Fibroblast of skin of scalp (primary cell): ENCODE results near the gene MPV17.
A peak's percentile ranks its signal among the peaks of the same experiment; 100 is the strongest.

Source experiments
- DNase-seq: peaks from one replicate; pipeline ENCODE4 v3.0.0-alpha.2; 2013

The MPV17 gene

DNA sequence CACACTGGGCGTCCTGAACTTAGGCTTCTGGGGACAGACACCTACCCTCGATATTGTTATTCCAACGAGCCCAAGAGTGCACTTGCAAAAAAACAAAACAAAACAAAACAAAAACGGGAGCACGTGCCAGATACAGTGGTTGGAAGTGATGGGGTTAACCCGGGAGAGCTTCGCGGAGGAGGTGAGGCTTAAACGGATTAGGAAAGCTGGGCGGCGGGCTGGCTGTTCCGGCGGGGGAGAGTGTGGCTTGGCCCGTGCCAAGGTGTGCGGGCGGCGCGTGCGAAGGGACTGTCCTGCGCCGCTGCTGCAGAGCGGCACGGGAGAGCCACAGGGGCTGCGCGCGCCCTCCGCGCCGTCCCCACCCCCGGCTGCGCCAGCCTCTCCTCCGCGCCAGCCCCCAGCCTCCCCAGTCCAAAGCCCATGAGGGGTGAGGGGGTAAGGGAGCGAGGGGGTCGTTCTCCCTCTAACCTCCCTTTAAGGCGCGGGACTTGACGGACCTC, 58.6 kb downstream of the MPV17 start:
- DNase-seq: no peak

DNA sequence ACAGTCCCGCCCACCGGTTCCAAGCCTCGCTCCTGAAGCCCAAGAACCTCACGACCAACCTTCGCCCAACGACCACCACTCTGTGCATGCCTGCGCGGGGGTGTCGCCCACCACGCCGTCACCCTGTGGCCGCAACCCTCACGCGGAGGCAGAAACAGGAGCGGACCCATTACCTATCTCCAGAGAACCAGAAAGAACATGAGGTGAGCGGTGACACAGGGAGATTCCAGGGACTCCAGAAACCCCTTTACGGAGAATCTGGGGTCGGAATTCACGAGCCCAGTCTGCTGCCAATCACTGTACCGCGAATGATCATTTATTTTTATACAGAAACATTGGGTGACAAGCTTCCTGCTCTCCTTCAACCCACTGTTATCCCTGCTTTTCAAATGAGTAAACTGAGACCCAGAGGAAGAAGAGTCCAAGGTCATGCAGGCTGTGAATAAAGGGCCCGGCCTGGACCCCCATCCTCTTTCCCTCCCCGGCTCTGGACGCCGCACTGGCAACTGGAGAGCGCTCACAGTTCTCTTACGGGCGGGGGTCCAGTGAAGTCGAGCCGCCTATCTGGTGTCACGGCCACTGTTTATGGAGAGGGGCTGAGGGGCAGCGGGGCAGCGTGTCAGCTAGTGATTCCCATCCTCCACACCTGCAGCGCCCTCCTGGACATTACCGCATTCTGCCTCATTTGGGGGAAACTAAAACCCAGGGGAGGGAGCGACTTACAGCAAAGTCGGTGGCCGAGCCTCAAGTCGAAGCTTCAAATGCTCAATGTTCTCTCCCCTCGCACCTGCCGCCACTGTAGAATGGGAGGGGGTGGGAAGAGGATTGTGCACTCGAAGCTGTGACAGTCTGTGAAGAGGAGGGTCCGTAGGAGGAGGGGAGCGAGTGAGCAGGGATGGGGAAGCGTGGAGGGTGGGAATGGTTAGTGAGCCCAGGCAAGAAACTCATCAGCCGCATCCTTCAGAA, 59.3 kb downstream of the MPV17 start:
- DNase-seq: no peak

DNA sequence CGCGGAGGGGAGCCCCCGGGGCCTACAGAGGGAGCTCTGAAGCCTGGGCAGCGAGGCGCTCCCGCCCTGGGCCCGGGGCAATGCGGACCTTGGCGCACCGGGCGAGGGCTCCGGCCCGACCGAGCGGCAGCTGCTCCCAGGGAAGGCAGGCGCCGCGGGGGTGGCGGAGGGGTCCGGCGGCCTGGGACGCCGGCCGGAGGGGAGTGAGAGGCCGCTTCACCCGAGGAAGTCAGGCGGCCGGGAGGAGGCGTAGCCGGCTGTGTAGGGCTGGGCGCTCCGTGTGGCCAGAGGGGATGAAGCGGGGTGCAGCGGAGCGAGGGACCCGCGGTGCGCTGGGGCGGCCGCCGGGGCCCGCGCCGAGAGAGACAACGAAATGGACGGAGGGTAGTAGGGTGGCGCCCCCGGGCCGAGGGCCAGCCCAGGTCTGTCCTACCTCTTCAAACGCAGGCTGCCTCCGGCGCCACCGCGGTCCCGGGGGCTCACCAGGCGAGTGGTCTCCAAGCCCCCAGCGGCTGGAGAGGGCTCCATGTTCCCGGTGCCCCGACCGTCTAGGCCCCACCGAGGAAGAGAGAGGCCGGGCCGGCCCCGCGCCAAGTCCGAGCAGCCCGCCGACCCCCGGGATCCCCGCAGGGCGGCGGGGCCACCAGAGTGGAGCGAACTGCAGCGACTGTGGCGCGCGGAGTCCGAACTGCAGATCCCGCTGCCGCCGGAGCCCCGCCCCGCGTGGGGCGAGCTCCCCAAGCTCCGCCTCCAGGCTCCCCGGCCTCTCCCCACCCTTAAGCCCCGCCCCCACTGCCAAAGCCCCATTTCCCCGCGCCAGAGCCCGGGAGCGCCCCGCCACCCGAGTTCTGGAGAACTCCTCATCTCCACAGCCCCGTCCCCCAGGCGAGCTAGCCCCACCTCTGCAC, 60.3 kb downstream of the MPV17 start, which contains the start of gene SLC30A3:
SLC30A3 (minus strand) TSS at position 669 of the 908 bp plus-strand sequence; CDS start at position 528, 141 bp downstream.
- peak; percentile 22 for DNase-seq

DNA sequence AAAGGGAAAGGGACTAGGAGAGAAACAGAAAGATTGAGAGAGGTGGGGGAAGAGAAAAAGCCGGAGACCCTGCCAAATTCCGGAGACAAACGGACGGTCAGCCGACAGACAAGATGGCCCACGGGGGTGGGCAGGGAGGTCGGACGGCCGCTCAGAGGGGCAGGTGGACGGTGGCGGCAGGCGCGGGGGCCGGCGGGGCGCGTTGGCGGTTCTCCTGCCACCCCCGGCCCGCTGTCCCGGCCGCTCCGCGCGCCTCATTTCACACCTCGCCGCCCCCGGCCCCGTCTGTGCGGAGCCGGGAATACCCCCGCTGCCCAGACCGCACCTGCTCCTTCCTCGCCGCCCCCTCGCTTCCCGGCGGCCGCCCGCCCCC, 61.0 kb downstream of the MPV17 start:
- no peak for DNase-seq

DNA sequence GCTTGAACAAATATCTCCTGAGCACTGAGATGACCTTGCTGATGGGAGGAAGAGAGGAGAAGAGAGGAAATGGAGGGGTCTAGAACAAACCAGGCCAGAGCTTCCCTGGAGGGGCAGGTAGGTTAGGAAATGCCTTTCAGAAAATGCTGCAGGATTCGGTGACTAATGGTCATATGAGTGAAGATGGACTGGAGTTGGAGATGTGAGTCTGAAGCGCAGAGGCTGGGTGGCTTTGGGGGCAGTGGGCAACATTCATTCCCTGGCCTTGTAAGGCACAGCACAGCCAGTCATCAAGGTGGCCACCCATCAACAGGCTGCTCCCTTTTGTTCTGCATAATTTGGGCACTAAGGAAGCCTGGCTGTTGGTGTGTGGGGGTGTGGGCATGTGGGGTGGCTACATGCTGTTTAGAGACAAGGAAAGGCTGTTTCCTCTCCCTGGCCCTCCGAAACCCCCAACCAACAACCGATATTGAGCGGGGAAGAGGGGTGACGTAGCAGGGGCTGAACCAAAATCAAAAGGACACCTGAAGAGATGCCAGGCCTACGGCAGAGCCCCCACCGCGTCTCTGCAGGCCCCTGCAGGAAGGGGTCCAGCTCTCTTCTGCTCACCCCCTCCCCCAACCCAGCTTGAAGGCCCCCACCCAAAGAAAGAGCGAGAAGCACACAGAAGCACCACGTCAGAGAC, 61.5 kb downstream of the MPV17 start:
- DNase-seq: no peak
